Right lobe of liver (tissue), 4 donors: ENCODE data around the gene HOXD11.

Experiments
- POLR2A ChIP-seq: fragments of 450-650 bp; IDR thresholded peaks from one replicate; pipeline ENCODE4 v1.6.1; 2017; ENCODE audit warnings: antibody characterized with exemption, mild to moderate bottlenecking
- TF ChIP-seq, protein P1 (sequence below), 4 donors: fragments of 200-600 bp in 3 of 4; fragments of 450-650 bp in 1 of 4; IDR thresholded peaks; one replicate each; pipeline versions ENCODE4 v1.5.1 to v1.8.0; 2016 to 2022; ENCODE audit warnings: antibody characterized with exemption in 4 of 4, mild to moderate bottlenecking in 2 of 4
- donor health status: DM: no; HTN: no; CAD: no.
- donor health status: DM: no; HTN: no; CAD: no.
- donor health status: DM: no; HTN: yes; CAD: no.

DNA sequence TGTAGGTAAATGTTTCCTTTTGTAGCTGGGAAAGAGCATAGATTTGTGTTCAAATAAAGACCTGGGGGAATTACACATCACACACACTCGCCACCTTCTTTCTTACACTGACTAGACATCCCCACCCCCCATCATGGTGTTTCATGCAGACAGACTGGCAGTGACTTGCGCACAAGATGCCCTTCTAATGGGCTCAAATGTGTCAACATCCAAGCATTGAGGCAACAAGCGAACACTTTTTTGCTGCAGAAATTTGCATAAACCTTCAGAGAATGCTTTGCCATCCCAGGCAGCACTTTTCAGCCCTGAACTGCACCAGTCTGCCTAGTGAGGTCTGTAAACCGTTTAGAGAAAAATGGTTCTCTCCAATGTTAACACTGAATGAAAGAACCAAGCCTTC lies 27.0 kb downstream of the HOXD11 start:
- no peak for TF ChIP-seq POLR2A
- TF ChIP-seq, protein P1, sequence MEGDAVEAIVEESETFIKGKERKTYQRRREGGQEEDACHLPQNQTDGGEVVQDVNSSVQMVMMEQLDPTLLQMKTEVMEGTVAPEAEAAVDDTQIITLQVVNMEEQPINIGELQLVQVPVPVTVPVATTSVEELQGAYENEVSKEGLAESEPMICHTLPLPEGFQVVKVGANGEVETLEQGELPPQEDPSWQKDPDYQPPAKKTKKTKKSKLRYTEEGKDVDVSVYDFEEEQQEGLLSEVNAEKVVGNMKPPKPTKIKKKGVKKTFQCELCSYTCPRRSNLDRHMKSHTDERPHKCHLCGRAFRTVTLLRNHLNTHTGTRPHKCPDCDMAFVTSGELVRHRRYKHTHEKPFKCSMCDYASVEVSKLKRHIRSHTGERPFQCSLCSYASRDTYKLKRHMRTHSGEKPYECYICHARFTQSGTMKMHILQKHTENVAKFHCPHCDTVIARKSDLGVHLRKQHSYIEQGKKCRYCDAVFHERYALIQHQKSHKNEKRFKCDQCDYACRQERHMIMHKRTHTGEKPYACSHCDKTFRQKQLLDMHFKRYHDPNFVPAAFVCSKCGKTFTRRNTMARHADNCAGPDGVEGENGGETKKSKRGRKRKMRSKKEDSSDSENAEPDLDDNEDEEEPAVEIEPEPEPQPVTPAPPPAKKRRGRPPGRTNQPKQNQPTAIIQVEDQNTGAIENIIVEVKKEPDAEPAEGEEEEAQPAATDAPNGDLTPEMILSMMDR (IDR thresholded peaks at IDR 0.05), result no peak
